Inflammatory macrophage (primary cell): ENCODE measurements around the gene PID1.

Experiments
- DNase-seq, 2 donors: peaks; one replicate each; pipeline ENCODE4 v3.0.0-alpha.2; 2020 to 2022

The PID1 gene

DNA sequence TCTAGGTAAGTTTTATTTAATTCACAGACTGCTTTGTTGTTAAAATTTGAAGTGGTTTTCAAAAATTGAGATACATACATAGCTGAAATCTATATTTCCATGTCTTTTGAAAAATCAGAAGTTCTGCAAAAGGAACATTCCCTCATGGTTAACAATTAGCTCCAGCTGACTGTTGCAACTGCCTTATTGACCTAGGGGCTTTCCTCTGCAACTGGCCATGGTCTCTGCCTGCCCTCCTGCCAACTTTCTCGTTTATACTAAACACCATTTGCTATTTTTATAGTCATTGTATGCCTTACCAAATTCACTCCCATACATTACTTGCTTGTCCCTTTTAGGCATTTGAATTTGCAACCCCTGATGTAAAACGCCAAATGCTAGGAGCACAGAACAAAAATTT, 107.2 kb downstream of the PID1 start:
- no peak for DNase-seq

DNA sequence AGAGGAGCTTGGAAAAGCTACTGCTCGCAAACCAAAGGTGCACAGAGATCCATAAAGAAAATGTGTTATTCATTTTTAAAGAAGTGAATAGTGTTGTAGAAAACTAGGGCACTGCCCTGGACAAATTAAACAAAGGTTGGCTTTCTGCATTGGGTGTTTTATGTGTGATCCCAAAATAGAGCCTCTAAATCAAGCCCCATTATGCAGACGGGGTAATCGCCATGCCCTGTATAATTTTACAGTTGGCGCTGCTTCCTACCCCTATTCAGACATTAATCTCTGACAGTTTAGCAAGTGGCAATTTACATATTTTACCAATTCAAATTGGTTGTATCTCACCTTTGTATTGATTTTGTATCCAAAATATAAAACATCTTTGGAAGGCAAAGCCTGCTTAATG, 109.1 kb downstream of the PID1 start:
- DNase-seq = no peak

DNA sequence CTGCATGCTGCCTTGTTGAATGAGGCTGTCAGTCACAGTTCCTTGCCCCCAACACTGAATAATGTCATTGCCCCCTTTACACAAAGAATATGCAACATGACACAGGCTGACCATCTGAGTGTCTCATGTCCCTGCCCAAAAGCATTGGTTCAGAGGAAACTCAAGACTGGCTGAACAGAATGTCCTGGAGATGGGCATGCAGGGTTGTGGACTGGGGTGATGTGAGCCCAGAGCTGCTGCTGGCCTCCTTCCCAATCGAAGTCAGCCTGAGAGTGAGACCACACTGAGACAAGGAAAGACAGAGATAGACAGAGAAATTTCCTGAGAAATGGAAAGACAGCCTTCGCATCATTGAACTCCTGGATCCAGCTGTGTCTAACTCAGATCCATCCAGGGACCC, 110.1 kb downstream of the PID1 start:
- no peak for DNase-seq

DNA sequence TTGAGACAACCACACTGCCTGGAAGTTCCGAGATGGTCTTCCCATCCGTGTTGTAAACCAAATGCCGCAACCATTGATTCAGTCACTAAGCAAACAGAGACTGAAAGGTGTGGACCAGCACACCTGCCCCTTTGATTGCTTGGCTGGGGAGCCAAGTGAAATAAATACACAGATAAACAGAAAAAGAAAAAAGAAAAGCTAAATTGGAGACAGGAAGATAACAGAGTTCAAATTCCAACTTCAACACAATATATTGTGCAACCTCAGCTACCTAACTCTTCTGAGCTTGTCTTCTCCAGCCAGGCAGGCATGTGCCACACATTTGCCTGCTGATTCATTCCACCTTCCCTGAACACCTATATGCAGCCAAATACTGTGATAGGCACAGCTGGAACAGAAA, 110.9 kb downstream of the PID1 start:
- no peak for DNase-seq

DNA sequence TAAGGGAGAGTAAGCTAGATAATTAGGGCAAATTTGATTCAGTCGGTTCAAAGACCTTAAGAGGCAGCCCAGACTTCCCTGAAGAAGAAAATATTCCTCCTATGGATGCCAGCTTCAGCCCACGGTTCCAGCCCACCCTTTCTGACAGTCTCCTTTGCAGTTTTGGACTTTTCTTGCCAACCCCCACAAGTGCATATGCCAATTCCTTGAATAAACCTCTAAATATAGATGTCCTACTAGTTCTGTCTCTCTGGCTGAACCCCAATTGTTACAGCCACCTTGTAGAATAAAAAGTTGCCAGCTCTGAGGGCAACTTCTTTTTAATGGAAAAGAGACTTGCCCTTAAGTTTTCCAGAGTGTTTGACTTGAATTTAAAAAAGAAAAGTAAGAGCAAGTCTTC, 111.7 kb downstream of the PID1 start:
- no peak for DNase-seq

DNA sequence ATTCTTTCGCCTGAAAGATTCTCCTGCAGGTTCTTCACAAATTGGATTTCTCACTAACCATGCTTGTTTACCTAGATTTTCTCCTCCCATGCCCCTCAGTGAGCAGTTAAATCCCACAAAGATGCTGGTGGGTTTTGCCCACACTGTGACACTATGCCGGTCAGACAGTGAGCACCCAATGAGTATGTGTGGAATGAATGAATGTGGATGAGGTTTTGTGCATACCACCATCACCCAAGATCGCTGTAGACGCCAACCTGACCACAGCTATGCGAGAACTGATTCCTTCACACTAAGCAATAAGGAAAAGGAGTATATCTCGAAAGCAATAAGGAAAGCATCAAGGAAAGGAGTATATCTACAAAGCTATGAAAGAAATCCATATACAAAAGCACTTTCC, 116.7 kb downstream of the PID1 start:
- DNase-seq = no peak

DNA sequence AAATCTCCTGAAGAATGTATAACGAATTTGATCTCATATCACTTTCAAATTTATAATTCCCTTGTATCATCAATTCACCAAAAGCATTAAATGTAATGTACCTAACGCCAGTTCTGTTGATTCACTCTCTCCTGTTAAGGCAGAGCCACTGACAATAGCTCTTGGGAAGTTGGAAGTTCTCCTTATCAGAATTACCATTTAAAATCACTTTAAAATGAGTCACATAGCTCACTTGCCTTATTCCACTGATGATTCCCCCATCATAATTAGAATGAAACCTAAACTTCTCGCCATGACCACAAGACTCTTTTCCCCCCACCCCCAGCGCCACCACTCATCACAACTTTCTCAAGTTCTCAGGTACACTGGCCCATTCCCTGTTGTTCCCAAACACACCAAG, 117.1 kb downstream of the PID1 start:
- no peak for DNase-seq

DNA sequence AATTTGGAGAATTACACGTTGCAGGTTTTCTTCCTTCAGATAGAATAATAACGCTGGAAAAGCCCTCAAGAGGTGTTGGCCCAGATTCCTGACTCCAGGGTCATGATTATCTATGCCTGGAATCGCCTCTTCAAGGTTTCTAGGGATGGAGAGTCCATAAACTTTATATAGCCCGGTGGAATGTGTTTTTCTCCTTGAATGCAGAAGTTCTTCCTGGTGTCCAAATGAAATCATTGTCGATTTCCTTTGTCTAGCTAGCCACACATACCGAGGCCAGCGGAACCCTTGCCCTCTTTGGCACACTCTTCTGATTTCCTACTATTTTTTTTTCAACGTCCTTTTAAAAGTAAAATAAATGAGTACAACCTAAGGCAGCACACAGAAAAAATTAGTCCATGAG, 117.8 kb downstream of the PID1 start:
- DNase-seq = no peak

DNA sequence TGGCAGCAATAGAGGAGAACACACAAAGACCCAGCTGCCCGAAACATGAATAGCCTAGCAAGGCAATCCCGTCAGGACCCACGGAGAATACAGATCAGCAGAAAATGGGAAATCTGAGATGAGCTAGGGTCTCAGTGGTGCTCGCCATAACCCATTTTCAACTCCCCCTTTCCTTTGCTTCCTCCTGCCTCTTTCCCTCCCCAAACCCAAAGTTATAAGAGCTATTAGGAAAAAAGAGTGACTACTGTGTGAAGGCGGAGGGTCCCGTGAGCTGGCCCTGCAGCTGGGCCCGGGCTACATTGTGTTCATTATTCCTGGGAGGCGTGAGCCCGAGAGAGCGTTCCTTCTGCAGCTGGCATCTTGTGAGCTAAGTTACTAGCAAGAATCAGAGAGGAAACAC, 118.4 kb downstream of the PID1 start:
- no peak for DNase-seq

DNA sequence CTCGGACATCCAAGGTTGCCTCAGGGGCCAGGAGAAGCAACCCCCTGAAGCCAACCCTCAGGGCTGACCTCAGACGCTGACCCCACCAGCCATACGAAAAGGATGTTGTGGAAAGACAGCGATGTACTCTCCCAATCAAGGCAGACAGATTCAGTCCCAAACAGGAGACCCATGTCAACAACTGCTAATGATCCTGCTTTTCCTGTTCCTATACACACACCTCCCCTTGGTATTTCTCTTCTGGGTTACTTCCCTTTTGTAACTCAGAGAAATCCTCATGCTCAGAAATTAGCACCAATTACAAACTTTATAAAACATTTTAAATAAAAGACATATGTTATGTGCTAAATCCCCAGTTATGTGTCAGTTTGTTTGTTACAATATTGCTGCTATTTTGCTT, 120.8 kb downstream of the PID1 start:
- DNase-seq = no peak

DNA sequence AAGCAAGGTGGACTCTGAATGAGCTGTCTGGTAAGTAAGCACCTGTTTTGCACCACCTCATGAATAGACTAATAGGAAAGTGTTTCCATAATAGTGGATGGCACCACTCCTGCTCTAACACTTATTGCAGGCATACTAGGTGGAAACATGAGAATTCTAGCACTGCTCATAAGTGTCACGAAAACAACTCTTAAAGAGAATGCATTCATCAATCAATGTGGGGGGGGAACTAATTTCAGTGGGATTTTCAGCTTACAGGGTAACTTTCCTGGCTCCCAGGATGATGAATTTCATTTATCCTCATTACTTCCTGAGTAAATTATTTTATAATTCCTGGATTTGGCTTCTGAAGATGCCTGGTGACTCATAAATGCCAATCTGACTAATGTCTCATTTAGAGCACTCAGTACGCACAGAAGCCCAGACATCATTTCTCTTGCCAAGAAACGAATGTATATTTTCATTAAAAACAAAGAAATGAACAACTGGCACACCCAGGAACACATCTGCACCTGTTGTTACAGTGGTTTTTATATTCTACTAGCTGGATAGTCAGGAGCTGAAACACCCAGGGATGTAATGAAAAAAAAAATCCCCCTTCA, 129.6 kb downstream of the PID1 start:
- DNase-seq = no peak

DNA sequence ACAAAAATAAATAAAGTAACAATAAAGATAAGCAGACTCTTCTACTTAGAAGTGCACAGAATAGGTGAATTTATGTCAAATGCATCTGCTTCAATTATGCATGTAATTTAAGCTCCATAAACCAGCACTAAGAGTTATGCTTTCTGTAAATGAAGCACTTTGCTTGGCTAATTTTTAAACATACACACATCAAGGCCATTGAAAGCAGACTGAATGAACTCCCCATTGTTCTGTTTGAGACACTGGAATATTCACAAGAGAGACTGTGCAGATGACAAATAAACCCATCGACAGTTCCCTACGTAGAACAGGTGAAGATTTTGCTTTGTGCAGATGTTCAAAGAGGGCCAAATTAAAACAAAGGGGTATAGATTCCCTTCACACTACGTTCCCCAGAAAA, 133.4 kb downstream of the PID1 start:
- DNase-seq = no peak

DNA sequence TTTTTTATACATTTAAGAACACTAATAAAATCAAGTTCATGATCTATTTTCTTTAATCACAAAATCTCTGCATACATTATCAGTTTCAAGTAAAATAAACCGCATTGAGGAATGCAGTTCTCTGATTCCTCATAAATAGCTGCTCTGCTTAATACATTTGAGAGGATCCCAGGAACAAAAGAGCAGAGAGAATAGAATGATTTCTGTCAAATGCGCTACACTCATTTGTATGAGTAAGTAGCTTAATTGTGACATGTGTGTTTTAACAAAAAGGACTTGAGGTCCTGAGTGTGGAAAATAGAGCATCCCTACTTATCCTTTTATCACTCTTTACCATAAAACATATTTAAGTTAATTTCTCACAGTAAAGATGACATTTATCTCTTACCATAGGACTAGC, 134.0 kb downstream of the PID1 start:
- no peak for DNase-seq

DNA sequence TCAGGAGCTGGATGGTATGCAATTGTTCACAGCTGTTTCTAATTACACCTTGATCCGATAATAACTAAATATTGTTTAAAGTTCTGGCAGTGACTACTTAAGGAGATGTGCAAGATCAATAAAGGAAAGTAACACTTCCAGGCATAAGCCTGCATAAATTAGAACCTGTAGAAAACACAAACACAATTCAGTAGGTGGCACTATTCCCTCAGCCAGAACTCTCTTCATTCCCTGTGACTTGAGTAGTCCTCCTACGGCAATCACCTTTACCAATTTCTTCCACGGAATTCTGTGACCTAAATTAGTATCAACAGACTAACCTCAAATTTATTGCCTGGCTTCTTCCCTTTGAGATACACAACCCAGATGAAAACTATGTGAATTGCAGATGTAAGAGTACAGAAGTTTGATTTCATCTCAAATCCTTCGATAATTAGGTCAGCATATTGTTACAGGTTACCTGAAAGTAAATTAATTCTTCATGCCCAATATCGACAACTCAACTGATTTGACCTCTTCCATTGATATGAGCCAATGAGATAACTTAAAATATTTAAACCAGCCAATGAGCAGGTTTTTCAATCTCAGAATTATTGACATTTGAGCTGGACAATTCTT, 137.8 kb downstream of the PID1 start:
- DNase-seq = peak; percentile 35 to 48

DNA sequence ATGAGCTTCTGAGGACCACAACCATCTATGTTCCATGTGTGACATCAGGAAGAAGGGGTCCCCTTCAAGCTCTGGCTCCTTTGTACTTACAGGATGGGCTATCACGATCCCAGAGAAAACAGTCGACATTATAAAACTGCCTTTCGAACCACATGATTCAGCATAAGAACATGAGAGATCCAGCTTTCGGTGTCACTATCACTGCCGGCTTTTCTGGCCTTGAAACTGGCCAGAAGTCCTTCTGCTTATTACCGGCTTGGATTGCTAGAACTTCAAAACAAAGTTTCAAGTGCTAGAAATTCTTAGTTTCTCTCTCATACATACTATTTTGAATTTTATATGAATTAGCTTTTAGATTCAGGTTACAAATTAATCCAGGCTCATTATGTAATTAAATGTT, 138.9 kb downstream of the PID1 start:
- no peak for DNase-seq

DNA sequence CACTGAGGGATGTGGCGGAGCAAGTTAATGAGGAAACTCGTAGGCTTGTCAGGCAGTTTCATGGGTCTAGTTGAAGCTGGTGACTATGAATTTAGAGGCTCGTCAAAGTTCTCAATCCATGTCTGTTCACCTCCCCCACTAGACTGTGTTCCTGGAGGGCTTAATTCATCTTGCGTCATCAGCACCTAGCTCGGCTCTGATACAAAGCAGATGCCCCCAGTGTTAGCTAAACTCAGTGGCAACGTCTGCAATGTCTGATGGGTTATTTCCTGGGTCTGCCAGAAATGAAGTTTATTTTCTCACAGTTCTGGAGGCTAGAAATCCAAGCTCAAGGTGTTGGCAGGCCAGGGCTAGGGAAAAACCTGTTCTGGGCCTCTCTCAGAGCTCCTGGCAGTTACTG, 140.6 kb downstream of the PID1 start:
- DNase-seq = no peak

DNA sequence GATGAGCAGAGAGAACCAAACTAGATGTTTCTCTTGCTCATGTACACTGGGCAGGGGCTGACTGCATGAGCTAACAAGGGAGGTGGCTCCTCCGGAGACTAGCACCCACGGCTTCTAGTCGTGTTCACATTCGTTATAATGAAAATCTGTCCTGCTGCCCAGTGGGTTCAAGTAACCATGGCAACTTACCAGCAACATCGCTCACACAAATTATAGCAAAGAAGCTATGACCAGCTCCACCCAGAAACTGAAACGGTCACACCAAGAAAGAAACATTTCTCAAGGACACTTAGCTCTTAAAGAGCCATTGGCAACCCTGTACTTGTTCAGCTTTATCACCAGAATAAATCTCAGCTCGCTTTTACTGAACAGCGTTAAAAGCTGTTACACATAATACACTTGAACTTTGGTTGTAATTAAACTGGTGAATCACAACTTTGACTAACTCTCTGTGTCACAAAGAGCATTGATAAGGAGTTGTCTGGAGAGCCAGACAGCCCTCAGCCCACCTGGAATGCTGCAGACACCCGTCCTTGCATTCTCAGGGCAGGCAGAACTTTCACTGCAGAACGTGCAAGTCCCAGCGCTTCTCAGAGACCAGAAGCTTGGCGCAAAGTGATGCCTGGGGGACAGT, 141.2 kb downstream of the PID1 start:
- no peak for DNase-seq

DNA sequence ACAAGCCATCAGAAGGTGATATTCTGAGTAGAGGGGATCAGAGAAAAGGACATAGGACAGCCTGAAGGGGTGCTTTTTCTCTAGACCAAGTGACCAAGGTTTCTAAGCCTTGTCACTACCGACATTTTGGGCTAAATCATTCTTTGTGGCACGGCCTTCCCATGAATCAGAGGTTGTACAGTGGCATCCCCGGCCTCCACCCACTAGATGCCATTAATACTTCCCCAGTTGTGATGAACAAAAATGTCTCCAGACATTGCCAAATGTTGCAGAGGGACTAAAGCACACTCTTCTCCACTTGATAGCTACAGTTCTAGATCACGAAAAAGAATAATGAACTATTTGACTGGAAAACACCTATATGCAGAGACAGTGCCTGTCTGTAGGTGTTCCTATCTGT, 143.6 kb downstream of the PID1 start:
- no peak for DNase-seq

DNA sequence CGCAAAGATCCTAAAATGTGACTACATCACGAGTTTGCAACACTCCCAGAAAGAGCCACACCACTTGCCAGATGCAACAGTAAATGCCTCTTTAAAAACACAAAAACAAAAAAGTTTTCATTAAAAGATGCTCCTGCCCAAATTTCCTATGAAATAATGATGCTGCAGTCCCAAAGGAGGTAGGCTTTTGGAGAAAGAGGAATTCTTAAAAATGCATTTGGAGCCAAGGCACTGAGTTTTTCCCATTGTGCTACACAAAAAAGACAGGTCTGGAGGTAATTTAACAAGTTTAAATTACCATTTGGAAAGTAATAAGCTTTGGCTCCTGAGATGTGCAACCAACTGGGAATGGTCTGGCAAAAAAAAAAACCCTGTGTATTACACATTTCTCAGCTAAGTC, 145.0 kb downstream of the PID1 start:
- no peak for DNase-seq

DNA sequence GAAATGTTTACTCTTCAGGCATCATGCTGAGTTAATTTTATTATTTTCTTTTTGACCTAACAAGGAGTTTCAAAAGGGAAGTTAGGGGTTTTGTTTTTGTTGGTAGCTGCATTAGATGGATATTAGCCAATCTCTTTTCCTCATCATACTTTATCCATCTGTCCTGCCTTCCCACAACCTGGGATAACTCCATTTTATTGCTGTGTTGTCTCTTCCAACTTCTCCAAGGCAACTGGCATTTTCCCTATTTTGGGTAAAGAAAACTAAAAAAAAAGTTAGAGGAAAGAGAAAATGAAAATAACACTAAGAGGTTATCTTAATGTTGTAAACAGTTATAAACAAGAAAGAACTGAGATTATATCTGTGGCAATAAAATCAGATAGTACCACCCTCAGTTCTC, 147.0 kb downstream of the PID1 start:
- DNase-seq = no peak

DNA sequence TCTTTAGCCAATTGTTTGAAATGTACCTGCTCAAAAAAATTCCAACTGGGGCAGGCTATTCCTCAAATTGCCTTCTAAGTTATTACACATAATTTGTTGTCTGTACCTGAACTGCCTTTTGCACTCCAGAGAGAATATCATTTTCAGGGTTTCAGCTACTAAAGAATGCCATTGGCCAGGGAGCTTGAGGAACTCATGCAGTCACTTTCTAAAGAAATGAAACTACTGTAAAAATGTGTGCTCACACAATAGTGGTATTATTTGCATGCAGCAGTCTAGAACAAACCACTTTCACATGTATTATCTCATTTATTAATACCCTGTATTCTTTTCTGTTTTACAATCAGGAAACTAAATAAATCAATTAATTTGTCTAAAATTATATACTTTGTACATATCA, 152.2 kb downstream of the PID1 start:
- DNase-seq = no peak

DNA sequence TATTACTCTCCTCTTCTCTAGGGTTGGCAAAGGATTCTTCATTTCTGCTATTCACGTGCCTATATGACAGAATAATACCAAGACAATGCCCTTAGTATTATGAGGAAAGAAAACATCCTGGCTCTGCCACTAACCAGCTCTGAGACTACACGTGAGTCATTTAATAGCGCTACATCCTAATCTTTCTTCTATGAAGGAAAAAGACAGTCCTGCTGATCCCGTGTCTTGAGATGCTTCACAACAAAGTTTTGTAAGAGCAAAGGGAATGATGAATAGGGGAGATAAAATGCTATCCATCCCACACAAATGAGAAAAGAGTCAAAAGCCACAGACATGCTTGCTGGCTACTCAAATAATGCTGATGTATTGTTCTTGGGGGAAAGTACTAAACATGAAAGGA, 152.8 kb downstream of the PID1 start:
- no peak for DNase-seq

DNA sequence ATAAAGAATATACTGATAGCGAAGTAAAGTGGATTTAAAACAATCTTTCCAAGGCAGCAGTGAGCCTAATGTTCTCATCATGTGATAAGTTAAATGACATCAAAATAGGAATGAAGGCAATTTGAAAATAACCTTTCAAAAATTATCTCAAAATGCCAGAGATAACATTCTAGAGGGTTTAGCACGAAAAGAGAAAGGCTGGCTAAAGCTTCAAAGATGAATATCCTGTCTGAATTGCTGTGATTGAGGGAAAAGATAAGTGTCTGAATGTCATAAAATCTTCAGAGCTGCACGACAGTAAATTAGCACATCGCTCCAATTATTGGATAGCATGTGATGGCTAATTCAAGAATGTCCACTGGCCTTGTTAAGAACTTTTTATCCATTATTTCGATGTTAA, 159.3 kb downstream of the PID1 start:
- DNase-seq = no peak

DNA sequence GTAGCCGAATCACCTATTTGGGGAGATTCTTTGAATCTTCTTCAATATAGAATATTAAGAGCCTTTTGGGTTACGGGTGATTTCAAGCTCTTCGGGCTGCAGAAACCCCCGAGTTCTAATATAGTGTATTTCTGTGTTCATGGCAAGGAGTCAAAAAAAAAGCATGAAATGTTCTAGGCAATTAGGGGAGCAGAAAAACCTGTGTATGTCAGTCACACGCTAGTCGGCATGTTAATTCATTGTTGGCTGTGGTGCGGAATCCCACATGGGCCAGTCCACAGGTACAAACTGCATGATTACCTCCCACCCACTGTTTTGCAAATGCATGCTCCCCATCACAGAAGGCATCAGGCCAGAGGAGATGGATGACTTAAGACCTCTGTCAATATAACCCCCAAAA, 161.9 kb downstream of the PID1 start:
- no peak for DNase-seq

DNA sequence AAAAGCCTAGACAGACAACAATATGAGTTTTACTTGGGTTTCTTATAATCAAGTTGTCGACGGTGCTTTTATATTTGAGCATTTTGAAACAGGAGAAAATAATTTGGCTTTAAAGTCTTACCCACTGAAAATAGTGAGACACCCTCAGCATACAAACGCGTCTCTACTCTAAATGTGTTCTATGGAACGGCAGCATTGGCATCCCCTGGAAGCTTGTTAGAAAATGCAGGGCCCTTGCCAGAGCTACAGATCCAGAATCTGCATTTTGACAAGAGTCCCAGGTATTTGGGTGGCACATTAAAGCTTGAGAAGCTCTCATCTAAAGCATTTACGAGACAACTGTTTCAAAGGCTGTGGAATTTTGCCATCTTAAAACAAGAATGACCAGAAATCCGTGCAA, 163.5 kb downstream of the PID1 start:
- no peak for DNase-seq
